ENCODE data around the gene S100PBP. TPM values are rescaled to one million over a fixed set of nuclear protein-coding genes. Genes with fewer than 3 reads are reported as not detected.
"Not testable (repeated sequence)": the region's sequence is repeated elsewhere in the genome, so short reads cannot be mapped to it uniquely, and the experiment has no call there.

S100PBP gene
- total RNA-seq, 1 donor from 2014 or later, result 50.2 TPM

GRCh38 chr1:32774950-32775634 lies 42.4 kb upstream of the S100PBP start:
- H3K9me3 Mint-ChIP-seq, result no peaks in the 10 kb centered on the region
- DNase-seq (ENCODE audit: low spot score), result no peak
- no peaks in the 10 kb centered on the region for H3K27me3 Mint-ChIP-seq (ENCODE audit: low read depth)
- H3K4me1 Mint-ChIP-seq (ENCODE audit: low read depth), result peaks cover 5% of the 10 kb centered on the region
- no peak overlapping the region for H3K27ac Mint-ChIP-seq
- H3K36me3 Mint-ChIP-seq (ENCODE audit: low read depth), result peaks cover 55% of the 10 kb centered on the region
- no peak overlapping the region for H3K4me3 Mint-ChIP-seq (ENCODE audit: low read depth)
- intact Hi-C loops (cut with micrococcal nuclease), result loop anchor here (10.0 kb wide), 1 partner anchor 250 kb away; no protein-coding TSS in a partner anchor

GRCh38 chr1:32775640-32776337 lies 41.7 kb upstream of the S100PBP start:
- DNase-seq (ENCODE audit: low spot score), result no peak
- peaks cover 5% of the 10 kb centered on the region for H3K4me1 Mint-ChIP-seq (ENCODE audit: low read depth)
- intact Hi-C loops (cut with micrococcal nuclease), result loop anchor here (10.0 kb wide), 1 partner anchor 251 kb away; no protein-coding TSS in a partner anchor
- peak overlapping the region; percentile 51 for H3K27ac Mint-ChIP-seq
- peaks cover 62% of the 10 kb centered on the region for H3K36me3 Mint-ChIP-seq (ENCODE audit: low read depth)
- H3K27me3 Mint-ChIP-seq (ENCODE audit: low read depth), result no peaks in the 10 kb centered on the region
- H3K9me3 Mint-ChIP-seq, result no peaks in the 10 kb centered on the region
- H3K4me3 Mint-ChIP-seq (ENCODE audit: low read depth), result no peak overlapping the region

- H3K27me3 Mint-ChIP-seq (ENCODE audit: low read depth), result no peaks in the 10 kb centered on the region
- peaks cover 71% of the 10 kb centered on the region for H3K36me3 Mint-ChIP-seq (ENCODE audit: low read depth)
- peaks cover 3% of the 10 kb centered on the region for H3K4me1 Mint-ChIP-seq (ENCODE audit: low read depth)
- no peaks in the 10 kb centered on the region for H3K9me3 Mint-ChIP-seq
- DNase-seq (ENCODE audit: low spot score), result no peak
- H3K4me3 Mint-ChIP-seq (ENCODE audit: low read depth), result no peak overlapping the region
- intact Hi-C loops (cut with micrococcal nuclease), result loop anchor here (10.0 kb wide), 1 partner anchor 254 kb away; no protein-coding TSS in a partner anchor
- no peak overlapping the region for H3K27ac Mint-ChIP-seq
Measured at GRCh38 chr1:32779242-32779641, 38.2 kb upstream of the S100PBP start.

GRCh38 chr1:32780005-32780404 lies 37.4 kb upstream of the S100PBP start:
- peaks cover 72% of the 10 kb centered on the region for H3K36me3 Mint-ChIP-seq (ENCODE audit: low read depth)
- no peak for DNase-seq (ENCODE audit: low spot score)
- H3K4me1 Mint-ChIP-seq (ENCODE audit: low read depth), result no peaks in the 10 kb centered on the region
- intact Hi-C loops (cut with micrococcal nuclease), result no loop called here
- H3K27me3 Mint-ChIP-seq (ENCODE audit: low read depth), result no peaks in the 10 kb centered on the region
- H3K27ac Mint-ChIP-seq, result no peak overlapping the region
- no peak overlapping the region for H3K4me3 Mint-ChIP-seq (ENCODE audit: low read depth)
- H3K9me3 Mint-ChIP-seq, result no peaks in the 10 kb centered on the region

- Mint-ChIP-seq H3K4me3 (ENCODE audit: low read depth) (no peak overlapping the region), H3K9me3 (no peaks in the 10 kb centered on the region), H3K27ac (no peak overlapping the region), H3K27me3 (ENCODE audit: low read depth) (no peaks in the 10 kb centered on the region), H3K36me3 (ENCODE audit: low read depth) (peaks cover 72% of the 10 kb centered on the region), H3K4me1 (ENCODE audit: low read depth) (no peaks in the 10 kb centered on the region)
- DNase-seq (ENCODE audit: low spot score), result no peak
- intact Hi-C loops (cut with micrococcal nuclease), result no loop called here
Measured at GRCh38 chr1:32780628-32781234, 36.7 kb upstream of the S100PBP start.

GRCh38 chr1:32782086-32782485 lies 35.4 kb upstream of the S100PBP start:
- Mint-ChIP-seq H3K36me3 (ENCODE audit: low read depth) (peaks cover 75% of the 10 kb centered on the region), H3K9me3 (no peaks in the 10 kb centered on the region), H3K4me1 (ENCODE audit: low read depth) (no peaks in the 10 kb centered on the region), H3K27me3 (ENCODE audit: low read depth) (no peaks in the 10 kb centered on the region), H3K27ac (no peak overlapping the region), H3K4me3 (ENCODE audit: low read depth) (no peak overlapping the region)
- intact Hi-C loops (cut with micrococcal nuclease), result no loop called here
- DNase-seq (ENCODE audit: low spot score), result no peak

GRCh38 chr1:32783851-32784250 lies 33.6 kb upstream of the S100PBP start:
- no peaks in the 10 kb centered on the region for H3K9me3 Mint-ChIP-seq
- H3K36me3 Mint-ChIP-seq (ENCODE audit: low read depth), result peaks cover 71% of the 10 kb centered on the region
- H3K4me3 Mint-ChIP-seq (ENCODE audit: low read depth), result no peak overlapping the region
- intact Hi-C loops (cut with micrococcal nuclease), result no loop called here
- DNase-seq (ENCODE audit: low spot score), result no peak
- no peaks in the 10 kb centered on the region for H3K4me1 Mint-ChIP-seq (ENCODE audit: low read depth)
- H3K27ac Mint-ChIP-seq, result no peak overlapping the region
- H3K27me3 Mint-ChIP-seq (ENCODE audit: low read depth), result no peaks in the 10 kb centered on the region

- Mint-ChIP-seq H3K4me3 (ENCODE audit: low read depth) (no peak overlapping the region), H3K36me3 (ENCODE audit: low read depth) (peaks cover 62% of the 10 kb centered on the region), H3K4me1 (ENCODE audit: low read depth) (no peaks in the 10 kb centered on the region), H3K27ac (peak overlapping the region; percentile 60), H3K27me3 (ENCODE audit: low read depth) (no peaks in the 10 kb centered on the region), H3K9me3 (no peaks in the 10 kb centered on the region)
- intact Hi-C loops (cut with micrococcal nuclease), result no loop called here
- DNase-seq (ENCODE audit: low spot score), result no peak
Measured at GRCh38 chr1:32784817-32785216, 32.6 kb upstream of the S100PBP start.

- DNase-seq (ENCODE audit: low spot score), result no peak
- no peaks in the 10 kb centered on the region for H3K9me3 Mint-ChIP-seq
- intact Hi-C loops (cut with micrococcal nuclease), result no loop called here
- H3K27me3 Mint-ChIP-seq (ENCODE audit: low read depth), result no peaks in the 10 kb centered on the region
- no peaks in the 10 kb centered on the region for H3K4me1 Mint-ChIP-seq (ENCODE audit: low read depth)
- peaks cover 58% of the 10 kb centered on the region for H3K36me3 Mint-ChIP-seq (ENCODE audit: low read depth)
- no peak overlapping the region for H3K27ac Mint-ChIP-seq
- H3K4me3 Mint-ChIP-seq (ENCODE audit: low read depth), result no peak overlapping the region
Measured at GRCh38 chr1:32786856-32787255, 30.6 kb upstream of the S100PBP start.

- H3K9me3 Mint-ChIP-seq; H3K4me1 Mint-ChIP-seq (ENCODE audit: low read depth); intact Hi-C loops (cut with micrococcal nuclease); H3K27ac Mint-ChIP-seq; DNase-seq (ENCODE audit: low spot score); H3K4me3 Mint-ChIP-seq (ENCODE audit: low read depth); H3K27me3 Mint-ChIP-seq (ENCODE audit: low read depth): not testable (repeated sequence)
- peaks cover 63% of the 10 kb centered on the region for H3K36me3 Mint-ChIP-seq (ENCODE audit: low read depth)
Measured at GRCh38 chr1:32789356-32789755, 28.1 kb upstream of the S100PBP start.

GRCh38 chr1:32791881-32792280 lies 25.6 kb upstream of the S100PBP start:
- Mint-ChIP-seq H3K4me3 (ENCODE audit: low read depth) (no peak overlapping the region), H3K9me3 (no peaks in the 10 kb centered on the region), H3K27ac (peak overlapping the region; percentile 22), H3K4me1 (ENCODE audit: low read depth) (peaks cover 4% of the 10 kb centered on the region), H3K36me3 (ENCODE audit: low read depth) (peaks cover 51% of the 10 kb centered on the region), H3K27me3 (ENCODE audit: low read depth) (no peaks in the 10 kb centered on the region)
- intact Hi-C loops (cut with micrococcal nuclease), result no loop called here
- no peak for DNase-seq (ENCODE audit: low spot score)

- H3K27me3 Mint-ChIP-seq (ENCODE audit: low read depth); H3K9me3 Mint-ChIP-seq; intact Hi-C loops (cut with micrococcal nuclease); H3K27ac Mint-ChIP-seq; H3K4me3 Mint-ChIP-seq (ENCODE audit: low read depth); DNase-seq (ENCODE audit: low spot score): not testable (repeated sequence)
- H3K36me3 Mint-ChIP-seq (ENCODE audit: low read depth), result peaks cover 71% of the 10 kb centered on the region
- H3K4me1 Mint-ChIP-seq (ENCODE audit: low read depth), result peaks cover 31% of the 10 kb centered on the region
Measured at GRCh38 chr1:32795763-32796162, 21.7 kb upstream of the S100PBP start.

- peaks cover 69% of the 10 kb centered on the region for H3K36me3 Mint-ChIP-seq (ENCODE audit: low read depth)
- H3K4me3 Mint-ChIP-seq (ENCODE audit: low read depth), result no peak overlapping the region
- peak overlapping the region; percentile 38 for H3K27ac Mint-ChIP-seq
- H3K9me3 Mint-ChIP-seq, result no peaks in the 10 kb centered on the region
- intact Hi-C loops (cut with micrococcal nuclease), result no loop called here
- H3K4me1 Mint-ChIP-seq (ENCODE audit: low read depth), result peaks cover 43% of the 10 kb centered on the region
- no peaks in the 10 kb centered on the region for H3K27me3 Mint-ChIP-seq (ENCODE audit: low read depth)
- no peak for DNase-seq (ENCODE audit: low spot score)
Measured at GRCh38 chr1:32797456-32797855, 20.0 kb upstream of the S100PBP start.

All from activated T-helper 2 cell treated with anti-CD3 and anti-CD28 coated beads, Interferon-gamma antibody, Interleukin-2, Interleukin-4, amounts not matched to agents 10 μg/mL and 5 μg/mL and 100 μg/mL, durations not matched to agents 14 hours and 24 hours and 36 hours (primary cell).